Panc1 (cell line): ENCODE results near the gene KIAA1755. TPM values are rescaled to one million over a fixed set of nuclear protein-coding genes. Genes with fewer than 3 reads are reported as not detected.

ENCODE experiments used
- ATAC-seq: fragments of 200-7000 bp; cut with Tn5 transposase; 2 replicates; pipeline ENCODE4 v1.9.1; 2020; ENCODE audit warnings: mild to moderate bottlenecking, moderate library complexity
- BruUV-seq: library from RNA; stranded (reverse); fragments of 400-500 nt; replicated peaks from 2 replicates; lab custom pipeline; 2021; lab: Mats Ljungman, UMichigan
- CTCF ChIA-PET: fragments of 300-600 bp; sonication (Branson Sonifier 250); formaldehyde crosslinking; loops from one replicate; lab custom pipeline; 2022; ENCODE audit warnings: antibody characterized with exemption; lab: Charles Lee
- POLR2A ChIA-PET: fragments of 300-600 bp; sonication (Branson Sonifier 250); formaldehyde crosslinking; loops from one replicate; lab custom pipeline; 2022; ENCODE audit warnings: antibody characterized with exemption; lab: Charles Lee
- DNase-seq: peaks from one replicate; pipeline ENCODE4 v3.0.0-alpha.2; 2010; ENCODE audit warnings: low read depth, low spot score
- H3K27ac ChIP-seq: 2 replicates; pipeline ENCODE4 v1.5.1; 2011; ENCODE audit warnings: mild to moderate bottlenecking, low read length, inconsistent platforms
- H3K27me3 ChIP-seq: fragments of 200-500 bp; sonication (Bioruptor generic); 2 replicates; pipeline ENCODE4 v1.6.0; 2014; ENCODE audit warnings: low read length, inconsistent platforms; ENCODE audit not compliant: control insufficient read depth, insufficient read depth
- H3K36me3 ChIP-seq: fragments of 200-500 bp; sonication (Bioruptor generic); 2 replicates; pipeline ENCODE4 v1.5.1; 2014; ENCODE audit warnings: inconsistent platforms, mild to moderate bottlenecking, low read length, moderate library complexity; ENCODE audit not compliant: control insufficient read depth, insufficient read depth
- H3K4me1 ChIP-seq: 2 replicates; pipeline ENCODE4 v1.5.1; 2011; ENCODE audit warnings: inconsistent platforms, mild to moderate bottlenecking, low read length, moderate library complexity; ENCODE audit not compliant: control insufficient read depth, insufficient read depth
- H3K4me3 ChIP-seq, 2 experiments: 2 replicates each; pipeline ENCODE4 v1.5.1; 2011 to 2012; ENCODE audit warnings: low read depth in 2 of 2, low read length in 2 of 2, mild to moderate bottlenecking in 2 of 2, inconsistent platforms in 1 of 2, moderate library complexity in 1 of 2
- H3K9me3 ChIP-seq: fragments of 200-500 bp; sonication (Bioruptor generic); 2 replicates; pipeline ENCODE4 v1.5.1; 2014; ENCODE audit warnings: low read depth, mild to moderate bottlenecking, inconsistent platforms, low read length, moderate library complexity; ENCODE audit not compliant: control insufficient read depth, insufficient read depth
- POLR2AphosphoS5 ChIP-seq: IDR thresholded peaks from 2 replicates; pipeline ENCODE4 v1.6.1; 2012; ENCODE audit warnings: mild to moderate bottlenecking, low read depth, low read length, moderate library complexity
- SIN3A ChIP-seq: IDR thresholded peaks from 2 replicates; pipeline ENCODE4 v1.6.1; 2012; ENCODE audit warnings: low read depth, mild to moderate bottlenecking, low read length, moderate library complexity, borderline replicate concordance; ENCODE audit not compliant: insufficient read depth
- TCF7L2 ChIP-seq: IDR thresholded peaks from 2 replicates; pipeline ENCODE4 v1.6.1; 2011; ENCODE audit warnings: mild to moderate bottlenecking, low read depth, low read length, inconsistent platforms
- in situ Hi-C: cut with HindIII; loops from 2 replicates; pipeline ENCODE4 v1.10.0; 2016; ENCODE audit warnings: low sequenced_read_pairs, low pct_unique_long_range_greater_than_20kb
- intact Hi-C: fragments of 100-400 bp; cut with micrococcal nuclease; formaldehyde crosslinking; loops from one replicate; pipeline ENCODE4 v1.10.0; 2022; ENCODE audit not compliant: unreplicated experiment
- total RNA-seq: library from RNA; stranded (reverse); gene quantifications from one replicate; pipeline ENCODE4 v1.2.1, GENCODE V29; 2021; ENCODE audit not compliant: unreplicated experiment
- TF ChIP-seq, protein P1 (sequence below): fragments of 450-650 bp; IDR thresholded peaks from 2 replicates; pipeline ENCODE4 v1.5.1; 2017; ENCODE audit warnings: mild to moderate bottlenecking
- TF ChIP-seq, protein P2 (sequence below), 2 experiments: IDR thresholded peaks; 2 replicates each; pipeline ENCODE4 v1.6.1; 2011 to 2012; ENCODE audit warnings: low read depth in 2 of 2, control low read depth in 1 of 2, low read length in 1 of 2, mild to moderate bottlenecking in 1 of 2, moderate library complexity in 1 of 2; ENCODE audit not compliant: insufficient read depth in 1 of 2

Gene KIAA1755
- total RNA-seq, 1 experiment from 2014 or later: 0.08 TPM

- Histone ChIP-seq H3K9me3 (no peaks in the 10 kb centered on the region), H3K27me3 (no peaks in the 10 kb centered on the region), H3K4me1 (no peaks in the 10 kb centered on the region), H3K36me3 (no peaks in the 10 kb centered on the region), H3K4me3 (no peak overlapping the region), H3K27ac (no peak overlapping the region)
- BruUV-seq: no TSS peak
- in situ Hi-C loops (no loop called here), intact Hi-C loops (no loop called here)
- TF ChIP-seq TCF7L2: no peak
- TF ChIP-seq POLR2AphosphoS5: no peak
- ChIA-PET POLR2A (no interaction called here), CTCF (interaction anchor here (0.5 kb wide), 1 partner anchor 193 kb away, joined by 7 read pairs; no protein-coding TSS in a partner anchor)
- no peak for ATAC-seq
- no peak for DNase-seq
Observed at GRCh38 chr20:38208523-38208922, 52.0 kb downstream of the KIAA1755 start.

DNA sequence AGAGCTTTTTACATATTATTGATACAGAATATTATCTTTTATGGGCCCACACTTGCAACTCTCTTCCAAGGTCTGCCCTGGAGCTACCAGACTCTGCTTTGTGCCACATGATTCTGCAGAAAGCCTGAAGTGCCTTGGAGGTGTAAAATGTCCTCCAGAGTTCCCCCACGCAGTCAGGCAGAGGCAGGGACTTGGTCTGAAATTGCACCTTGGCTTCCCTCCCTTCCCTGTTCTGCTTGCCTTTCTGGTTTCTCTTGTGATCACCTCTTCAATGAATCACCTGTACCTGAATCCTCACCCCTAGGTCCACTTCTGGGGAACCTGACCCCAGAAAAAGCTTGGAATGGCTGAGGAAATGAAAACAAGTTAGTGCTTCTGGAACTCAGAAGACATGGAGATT, 52.4 kb downstream of the KIAA1755 start:
- H3K4me1 ChIP-seq: no peaks in the 10 kb centered on the region
- no peaks in the 10 kb centered on the region for H3K36me3 ChIP-seq
- no peaks in the 10 kb centered on the region for H3K27me3 ChIP-seq
- ChIA-PET POLR2A (no interaction called here), CTCF (no interaction called here)
- no peak overlapping the region for H3K27ac ChIP-seq
- no peaks in the 10 kb centered on the region for H3K9me3 ChIP-seq
- no peak overlapping the region for H3K4me3 ChIP-seq
- intact Hi-C loops: no loop called here
- no TSS peak for BruUV-seq
- ATAC-seq (no peak), DNase-seq (no peak)
- in situ Hi-C loops: no loop called here
- TF ChIP-seq POLR2AphosphoS5 (no peak), TCF7L2 (no peak), SIN3A (no peak)
- TF ChIP-seq, protein P1, sequence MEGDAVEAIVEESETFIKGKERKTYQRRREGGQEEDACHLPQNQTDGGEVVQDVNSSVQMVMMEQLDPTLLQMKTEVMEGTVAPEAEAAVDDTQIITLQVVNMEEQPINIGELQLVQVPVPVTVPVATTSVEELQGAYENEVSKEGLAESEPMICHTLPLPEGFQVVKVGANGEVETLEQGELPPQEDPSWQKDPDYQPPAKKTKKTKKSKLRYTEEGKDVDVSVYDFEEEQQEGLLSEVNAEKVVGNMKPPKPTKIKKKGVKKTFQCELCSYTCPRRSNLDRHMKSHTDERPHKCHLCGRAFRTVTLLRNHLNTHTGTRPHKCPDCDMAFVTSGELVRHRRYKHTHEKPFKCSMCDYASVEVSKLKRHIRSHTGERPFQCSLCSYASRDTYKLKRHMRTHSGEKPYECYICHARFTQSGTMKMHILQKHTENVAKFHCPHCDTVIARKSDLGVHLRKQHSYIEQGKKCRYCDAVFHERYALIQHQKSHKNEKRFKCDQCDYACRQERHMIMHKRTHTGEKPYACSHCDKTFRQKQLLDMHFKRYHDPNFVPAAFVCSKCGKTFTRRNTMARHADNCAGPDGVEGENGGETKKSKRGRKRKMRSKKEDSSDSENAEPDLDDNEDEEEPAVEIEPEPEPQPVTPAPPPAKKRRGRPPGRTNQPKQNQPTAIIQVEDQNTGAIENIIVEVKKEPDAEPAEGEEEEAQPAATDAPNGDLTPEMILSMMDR: no peak
- TF ChIP-seq, protein P2, sequence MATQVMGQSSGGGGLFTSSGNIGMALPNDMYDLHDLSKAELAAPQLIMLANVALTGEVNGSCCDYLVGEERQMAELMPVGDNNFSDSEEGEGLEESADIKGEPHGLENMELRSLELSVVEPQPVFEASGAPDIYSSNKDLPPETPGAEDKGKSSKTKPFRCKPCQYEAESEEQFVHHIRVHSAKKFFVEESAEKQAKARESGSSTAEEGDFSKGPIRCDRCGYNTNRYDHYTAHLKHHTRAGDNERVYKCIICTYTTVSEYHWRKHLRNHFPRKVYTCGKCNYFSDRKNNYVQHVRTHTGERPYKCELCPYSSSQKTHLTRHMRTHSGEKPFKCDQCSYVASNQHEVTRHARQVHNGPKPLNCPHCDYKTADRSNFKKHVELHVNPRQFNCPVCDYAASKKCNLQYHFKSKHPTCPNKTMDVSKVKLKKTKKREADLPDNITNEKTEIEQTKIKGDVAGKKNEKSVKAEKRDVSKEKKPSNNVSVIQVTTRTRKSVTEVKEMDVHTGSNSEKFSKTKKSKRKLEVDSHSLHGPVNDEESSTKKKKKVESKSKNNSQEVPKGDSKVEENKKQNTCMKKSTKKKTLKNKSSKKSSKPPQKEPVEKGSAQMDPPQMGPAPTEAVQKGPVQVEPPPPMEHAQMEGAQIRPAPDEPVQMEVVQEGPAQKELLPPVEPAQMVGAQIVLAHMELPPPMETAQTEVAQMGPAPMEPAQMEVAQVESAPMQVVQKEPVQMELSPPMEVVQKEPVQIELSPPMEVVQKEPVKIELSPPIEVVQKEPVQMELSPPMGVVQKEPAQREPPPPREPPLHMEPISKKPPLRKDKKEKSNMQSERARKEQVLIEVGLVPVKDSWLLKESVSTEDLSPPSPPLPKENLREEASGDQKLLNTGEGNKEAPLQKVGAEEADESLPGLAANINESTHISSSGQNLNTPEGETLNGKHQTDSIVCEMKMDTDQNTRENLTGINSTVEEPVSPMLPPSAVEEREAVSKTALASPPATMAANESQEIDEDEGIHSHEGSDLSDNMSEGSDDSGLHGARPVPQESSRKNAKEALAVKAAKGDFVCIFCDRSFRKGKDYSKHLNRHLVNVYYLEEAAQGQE (IDR thresholded peaks at IDR 0.05; ENCODE audit: insufficient read depth in 1 of 2, low read depth in 2 of 2, low read length in 1 of 2): no peak

DNA sequence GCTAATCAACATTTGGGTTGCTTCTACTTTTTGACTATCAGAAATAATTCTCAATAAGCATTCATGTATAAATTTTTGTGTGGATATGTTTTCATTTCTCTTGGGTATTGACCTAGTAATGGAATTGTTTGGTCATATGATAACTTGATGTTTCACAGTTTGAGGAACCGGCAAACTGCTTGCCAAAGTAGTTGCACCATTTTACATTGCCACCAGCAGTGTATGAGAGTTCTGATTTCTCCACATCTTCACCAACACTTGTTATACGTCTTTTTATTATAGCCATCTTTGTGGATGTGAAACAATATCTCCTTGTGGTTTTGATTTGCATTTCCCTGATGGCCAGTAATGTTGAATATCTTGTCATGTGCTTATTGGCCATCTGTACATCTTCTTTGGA, 52.9 kb downstream of the KIAA1755 start:
- ChIA-PET POLR2A (interaction anchor here (0.6 kb wide), 1 partner anchor 8 kb away, joined by 3 read pairs; no protein-coding TSS in a partner anchor), CTCF (no interaction called here)
- no peak for DNase-seq
- no peak for ATAC-seq
- in situ Hi-C loops (no loop called here), intact Hi-C loops (no loop called here)
- Histone ChIP-seq H3K36me3 (no peaks in the 10 kb centered on the region), H3K9me3 (no peaks in the 10 kb centered on the region), H3K27me3 (no peaks in the 10 kb centered on the region), H3K4me1 (no peaks in the 10 kb centered on the region), H3K4me3 (no peak overlapping the region), H3K27ac (no peak overlapping the region)
- no TSS peak for BruUV-seq
- TF ChIP-seq POLR2AphosphoS5: no peak
- no peak for TF ChIP-seq TCF7L2
- TF ChIP-seq, protein P1: no peak
- TF ChIP-seq, protein P2 (IDR thresholded peaks at IDR 0.05; ENCODE audit: insufficient read depth in 1 of 2, low read depth in 2 of 2, low read length in 1 of 2): no peak
- TF ChIP-seq SIN3A: no peak
